GM15510 (cell line): ENCODE data around the gene FGD4.

Experiments
- POLR2A ChIP-seq: IDR thresholded peaks from 3 replicates; pipeline ENCODE4 v1.6.1; 2011; ENCODE audit warnings: borderline replicate concordance; ENCODE audit not compliant: insufficient read length; ENCODE audit errors: extremely low read depth

Gene FGD4

GRCh38 chr12:32493282-32493681 lies 93.9 kb downstream of the FGD4 start:
- no peak for TF ChIP-seq POLR2A

DNA sequence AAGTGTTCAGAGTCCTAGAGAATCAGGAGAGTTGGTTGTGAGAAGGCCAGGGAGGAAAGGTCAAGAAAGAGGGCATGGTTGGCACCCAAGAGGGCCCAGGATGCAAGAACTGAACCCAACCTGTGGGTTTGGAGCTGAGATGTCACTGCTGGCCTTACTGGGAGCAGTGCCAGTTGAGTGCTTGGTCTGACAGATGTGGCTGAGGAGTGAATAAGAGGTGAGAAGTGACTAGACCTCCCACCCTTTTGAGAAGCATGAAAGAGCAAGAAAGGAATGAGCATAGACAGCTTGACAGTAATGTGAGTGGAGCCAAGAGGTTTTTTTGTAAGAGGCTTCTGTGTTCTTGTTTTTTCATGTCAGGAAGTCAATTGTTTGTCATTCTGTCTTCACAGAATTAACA lies 95.3 kb downstream of the FGD4 start:
- no peak for TF ChIP-seq POLR2A

DNA sequence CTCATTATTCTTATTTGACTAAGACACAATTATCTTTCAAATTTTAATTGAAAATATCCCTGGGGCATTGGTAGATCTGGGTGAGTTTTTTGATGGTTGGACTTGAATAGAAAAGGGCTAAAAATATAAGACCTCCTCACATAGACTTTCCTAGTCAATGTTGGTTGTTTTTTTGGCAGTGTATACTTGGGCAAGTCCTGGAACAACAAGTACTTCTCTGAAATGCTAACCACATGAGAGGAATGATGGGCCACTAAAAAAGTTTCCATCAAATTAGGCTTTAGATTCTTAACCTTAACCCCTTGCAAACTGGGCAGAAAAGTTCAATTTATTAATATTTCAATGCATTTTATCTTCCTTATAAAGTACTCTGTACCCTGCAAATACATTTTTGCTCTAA lies 97.6 kb downstream of the FGD4 start:
- TF ChIP-seq POLR2A, result no peak

DNA sequence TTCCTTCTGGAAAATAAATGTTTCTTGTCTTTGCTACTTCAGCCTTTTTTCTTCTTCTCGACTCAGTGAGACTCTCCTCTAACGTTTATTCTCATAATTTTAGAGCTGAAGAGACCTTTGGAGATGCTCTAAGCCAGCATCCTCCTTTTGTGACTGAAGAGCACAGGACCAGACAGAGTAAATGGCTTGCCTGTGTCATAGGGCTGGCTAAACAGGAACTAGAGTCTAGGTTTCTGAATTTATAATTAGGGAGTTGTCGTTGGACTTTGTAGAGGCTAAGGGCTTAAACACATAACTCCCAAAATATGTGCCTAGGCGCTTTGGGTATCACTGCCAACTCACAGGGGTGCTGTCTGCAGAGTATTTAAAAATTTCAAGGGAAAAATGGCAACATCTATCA lies 98.5 kb downstream of the FGD4 start:
- TF ChIP-seq POLR2A, result no peak

DNA sequence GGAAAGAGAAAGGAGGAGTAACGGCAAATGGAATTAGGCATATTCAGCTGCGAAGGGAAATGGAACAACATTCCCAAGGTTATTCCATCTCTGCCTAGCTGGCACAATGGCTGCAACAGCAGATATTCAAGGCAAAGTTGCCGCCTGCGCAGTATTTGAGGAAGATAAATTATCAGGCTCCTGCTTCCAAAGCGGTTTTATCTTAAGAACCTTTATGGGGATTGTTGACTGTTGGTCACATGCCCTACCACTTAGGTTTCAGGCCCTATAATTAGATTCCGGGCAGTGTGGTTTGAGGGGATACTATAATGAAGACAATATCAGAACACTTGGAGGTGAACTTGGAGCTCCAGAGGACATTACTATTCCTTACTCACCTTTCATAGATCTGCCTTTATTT lies 99.7 kb downstream of the FGD4 start:
- TF ChIP-seq POLR2A, result no peak

DNA sequence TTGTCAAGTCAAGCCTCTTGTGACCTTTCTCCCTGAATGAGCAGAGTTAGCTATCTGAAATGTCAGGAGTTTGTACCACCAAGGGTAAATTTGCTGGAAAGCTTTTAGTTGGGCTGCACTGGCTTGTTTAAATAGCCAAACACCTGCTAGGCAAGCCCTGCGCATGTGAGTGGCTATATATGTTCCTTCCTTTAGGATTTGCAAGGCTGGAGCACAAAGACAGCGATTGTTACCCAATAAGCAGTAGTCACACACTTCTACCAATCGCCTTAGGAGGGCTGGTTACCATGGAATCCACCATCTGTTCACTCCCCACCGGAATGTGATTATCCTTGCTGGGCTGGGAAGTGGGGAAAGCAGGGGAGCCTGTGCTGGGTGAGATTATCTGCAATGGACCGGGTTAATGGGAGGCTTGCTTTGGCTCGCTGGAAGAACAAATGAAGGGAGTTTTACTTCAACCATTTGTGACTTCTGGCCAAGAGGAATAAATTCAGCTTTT lies 102.5 kb downstream of the FGD4 start:
- TF ChIP-seq POLR2A, result no peak

- TF ChIP-seq POLR2A, result no peak
Measured at GRCh38 chr12:32502693-32503502, 103.5 kb downstream of the FGD4 start.

GRCh38 chr12:32503730-32504129 lies 104.4 kb downstream of the FGD4 start:
- TF ChIP-seq POLR2A, result no peak

DNA sequence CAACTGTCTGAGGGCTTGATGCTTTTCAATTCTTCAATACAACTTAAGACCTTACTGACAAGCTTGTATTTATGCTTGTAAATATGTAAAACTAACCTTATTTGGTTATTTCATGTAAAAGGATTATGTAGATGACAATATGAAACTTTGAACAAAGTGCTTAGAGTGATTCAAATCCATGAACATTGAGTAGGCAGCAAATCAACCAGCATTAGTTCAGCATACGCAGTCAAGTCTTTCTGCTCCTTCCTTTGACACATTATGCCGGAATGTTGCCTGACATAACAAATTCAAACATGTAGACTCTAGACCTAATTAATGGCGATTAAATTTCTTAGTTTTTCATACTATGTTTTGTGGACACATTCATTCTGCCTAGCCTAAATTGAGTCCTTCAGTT lies 105.2 kb downstream of the FGD4 start:
- no peak for TF ChIP-seq POLR2A

GRCh38 chr12:32505067-32505945 lies 105.9 kb downstream of the FGD4 start:
- TF ChIP-seq POLR2A, result no peak

- no peak for TF ChIP-seq POLR2A
Measured at GRCh38 chr12:32507942-32508320, 108.6 kb downstream of the FGD4 start.

DNA sequence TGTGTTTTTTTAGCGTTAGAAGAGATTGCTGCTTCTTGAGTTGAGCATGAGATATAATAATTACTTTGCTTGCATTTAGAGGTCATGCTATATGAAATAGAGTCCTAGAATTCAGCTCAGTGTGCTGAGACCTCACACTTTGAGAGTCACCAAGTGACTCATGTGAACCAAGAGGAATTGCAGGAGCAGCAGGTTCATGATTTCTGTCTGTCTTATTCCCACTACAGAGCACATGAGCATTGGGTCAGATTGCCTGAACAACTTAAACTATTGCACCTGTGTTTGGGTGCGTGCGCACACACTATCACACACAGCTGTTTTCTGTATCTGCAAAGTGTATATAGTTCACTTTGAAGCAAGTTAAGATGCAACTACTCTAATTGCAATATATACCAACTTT lies 109.3 kb downstream of the FGD4 start:
- no peak for TF ChIP-seq POLR2A

GRCh38 chr12:32509328-32510091 lies 110.2 kb downstream of the FGD4 start:
- TF ChIP-seq POLR2A, result no peak

DNA sequence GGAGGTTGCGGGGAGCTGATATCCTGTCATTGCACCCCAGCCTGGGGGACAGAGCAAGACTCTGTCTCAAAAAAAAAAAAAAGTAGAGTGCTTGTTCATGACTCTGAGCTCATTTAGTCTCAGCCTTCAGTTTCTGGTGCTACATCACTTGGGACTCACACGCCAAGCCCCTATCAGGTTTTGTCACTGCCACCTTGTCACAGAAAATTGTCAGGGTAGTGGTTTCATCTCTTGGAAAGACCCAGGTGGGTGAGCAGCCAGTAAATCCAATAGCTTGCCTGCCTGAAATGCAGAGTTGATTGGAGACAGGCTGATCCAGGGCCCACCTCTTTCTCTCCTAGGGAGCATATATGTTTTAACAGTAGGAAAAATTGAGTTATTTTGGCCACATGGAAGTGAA lies 113.0 kb downstream of the FGD4 start:
- TF ChIP-seq POLR2A, result no peak

DNA sequence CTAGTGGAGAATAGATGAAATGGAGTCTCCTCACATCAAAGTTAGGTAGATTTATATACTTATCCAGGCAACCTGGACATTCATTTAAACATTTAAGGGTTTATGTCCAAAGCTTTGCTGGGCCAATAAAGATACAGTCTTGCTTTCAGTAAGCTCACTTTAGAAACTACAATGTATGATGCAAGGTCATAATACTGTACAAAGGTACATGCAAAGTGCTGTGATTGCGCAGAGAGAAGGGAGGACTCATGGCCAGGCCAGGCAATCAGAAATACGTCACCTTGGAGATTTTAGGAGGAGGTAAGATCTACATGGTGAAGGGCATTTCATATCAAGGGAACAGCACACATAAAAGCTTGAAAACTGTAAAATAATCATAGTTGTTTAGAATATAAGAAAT lies 113.6 kb downstream of the FGD4 start:
- TF ChIP-seq POLR2A, result no peak
